BE2C (cell line): ENCODE measurements around the gene ANTXRL.
"Not testable (repeated sequence)": the region's sequence is repeated elsewhere in the genome, so short reads cannot be mapped to it uniquely, and the experiment has no call there.

ENCODE experiments used
- DNase-seq: peaks from one replicate; pipeline ENCODE4 v3.0.0-alpha.2; 2020
- H3K27me3 ChIP-seq: fragments of 250-450 bp; sonication (Bioruptor Pico); 2 replicates; pipeline ENCODE4 v1.5.1; 2020; ENCODE audit warnings: mild to moderate bottlenecking
- H3K36me3 ChIP-seq: fragments of 250-450 bp; sonication (Bioruptor Pico); 2 replicates; pipeline ENCODE4 v1.5.1; 2020; ENCODE audit warnings: mild to moderate bottlenecking
- H3K4me1 ChIP-seq: fragments of 250-450 bp; sonication (Bioruptor Pico); 2 replicates; pipeline ENCODE4 v1.5.1; 2020
- H3K4me3 ChIP-seq: 2 replicates; pipeline ENCODE4 v1.5.1; 2011; ENCODE audit warnings: low read depth, low read length
- H3K9me3 ChIP-seq: fragments of 250-450 bp; sonication (Bioruptor Pico); 2 replicates; pipeline ENCODE4 v1.5.1; 2020
- CTCF ChIP-seq: IDR thresholded peaks from 2 replicates; pipeline ENCODE4 v1.5.1; 2012; ENCODE audit warnings: mild to moderate bottlenecking, low read depth, low read length

The ANTXRL gene

GRCh38 chr10:46292573-46293023, 5.8 kb downstream of the ANTXRL start:
- Histone ChIP-seq H3K36me3 (no peaks in the 10 kb centered on the region), H3K27me3 (no peaks in the 10 kb centered on the region), H3K4me1 (no peaks in the 10 kb centered on the region), H3K9me3 (no peaks in the 10 kb centered on the region), H3K4me3 (no peak overlapping the region)
- TF ChIP-seq CTCF, result no peak
- DNase-seq, result no peak

GRCh38 chr10:46293228-46293627, 6.4 kb downstream of the ANTXRL start:
- H3K9me3 ChIP-seq, result no peaks in the 10 kb centered on the region
- H3K36me3 ChIP-seq, result no peaks in the 10 kb centered on the region
- no peak for DNase-seq
- H3K27me3 ChIP-seq, result no peaks in the 10 kb centered on the region
- no peak overlapping the region for H3K4me3 ChIP-seq
- no peak for TF ChIP-seq CTCF
- H3K4me1 ChIP-seq, result no peaks in the 10 kb centered on the region

GRCh38 chr10:46293832-46294640, 7.2 kb downstream of the ANTXRL start:
- no peak overlapping the region for H3K4me3 ChIP-seq
- H3K27me3 ChIP-seq, result no peaks in the 10 kb centered on the region
- peak; percentile 15; the same call in 1 of the 2 replicates for TF ChIP-seq CTCF
- H3K9me3 ChIP-seq, result no peaks in the 10 kb centered on the region
- H3K36me3 ChIP-seq, result no peaks in the 10 kb centered on the region
- no peak for DNase-seq
- H3K4me1 ChIP-seq, result no peaks in the 10 kb centered on the region

- H3K36me3 ChIP-seq, result no peaks in the 10 kb centered on the region
- H3K27me3 ChIP-seq, result no peaks in the 10 kb centered on the region
- no peaks in the 10 kb centered on the region for H3K9me3 ChIP-seq
- no peak overlapping the region for H3K4me3 ChIP-seq
- TF ChIP-seq CTCF, result no peak
- H3K4me1 ChIP-seq, result no peaks in the 10 kb centered on the region
- no peak for DNase-seq
These were observed 7.9 kb downstream of the ANTXRL start for GRCh38 chr10:46294641-46295220.

- not testable (repeated sequence) for H3K4me3 ChIP-seq, H3K9me3 ChIP-seq, H3K36me3 ChIP-seq, H3K27me3 ChIP-seq, DNase-seq, H3K4me1 ChIP-seq
These were observed 8.7 kb downstream of the ANTXRL start for GRCh38 chr10:46295350-46296010.

GRCh38 chr10:46296086-46296485, 9.3 kb downstream of the ANTXRL start:
- H3K9me3 ChIP-seq, DNase-seq, H3K36me3 ChIP-seq, H3K4me3 ChIP-seq, H3K27me3 ChIP-seq, H3K4me1 ChIP-seq: not testable (repeated sequence)

- Histone ChIP-seq H3K4me3 (no peak overlapping the region), H3K9me3 (no peaks in the 10 kb centered on the region), H3K27me3 (no peaks in the 10 kb centered on the region), H3K36me3 (no peaks in the 10 kb centered on the region), H3K4me1 (no peaks in the 10 kb centered on the region)
- DNase-seq, result no peak
- TF ChIP-seq CTCF, result no peak
These were observed 9.9 kb downstream of the ANTXRL start for GRCh38 chr10:46296641-46297141.
